Skin epidermis (tissue), 12 donors: ENCODE data around the gene NCEH1.
A peak's percentile ranks its signal among the peaks of the same experiment; 100 is the strongest.

Experiments
- H3K27ac ChIP-seq, 21 experiments: fragments of 200-600 bp; sonication (generic) in 11 of 21; one replicate each; pipeline ENCODE4 v1.5.0; 2020; ENCODE audit warnings: mild to moderate bottlenecking in 3 of 21, inconsistent platforms in 2 of 21, moderate library complexity in 2 of 21
- H3K4me3 ChIP-seq, 7 experiments: fragments of 200-600 bp; sonication (generic) in 2 of 7; one replicate each; pipeline ENCODE4 v1.5.0; 2020; ENCODE audit warnings: inconsistent platforms in 2 of 7, mild to moderate bottlenecking in 2 of 7, moderate library complexity in 1 of 7

Gene NCEH1

GRCh38 chr3:172653004-172653572 lies 57.8 kb downstream of the NCEH1 start:
- peak overlapping the region in 1 of 21 experiments; percentile 43 for H3K27ac ChIP-seq
- no peak overlapping the region for H3K4me3 ChIP-seq

- no peak overlapping the region for H3K4me3 ChIP-seq
- H3K27ac ChIP-seq = peak overlapping the region in 1 of 21 experiments; percentile 49
Observed at GRCh38 chr3:172651936-172652625, 58.8 kb downstream of the NCEH1 start.

- H3K4me3 ChIP-seq = no peak overlapping the region
- H3K27ac ChIP-seq = peak overlapping the region in 1 of 21 experiments; percentile 50
Observed at GRCh38 chr3:172649987-172650386, 60.9 kb downstream of the NCEH1 start.

GRCh38 chr3:172648747-172649146 lies 62.1 kb downstream of the NCEH1 start:
- H3K27ac ChIP-seq = peak overlapping the region in 2 of 21 experiments; percentile 1 to 50
- H3K4me3 ChIP-seq = no peak overlapping the region

- peak overlapping the region in 1 of 21 experiments; percentile 50 for H3K27ac ChIP-seq
- H3K4me3 ChIP-seq = no peak overlapping the region
Observed at GRCh38 chr3:172647823-172648222, 63.0 kb downstream of the NCEH1 start.

- peak overlapping the region in 1 of 21 experiments; percentile 4 for H3K27ac ChIP-seq
Observed at GRCh38 chr3:172647080-172647479, 63.8 kb downstream of the NCEH1 start.

GRCh38 chr3:172646439-172647015 lies 64.3 kb downstream of the NCEH1 start:
- H3K4me3 ChIP-seq = no peak overlapping the region
- no peak overlapping the region for H3K27ac ChIP-seq

More at GRCh38 chr3:172647080-172647479, 63.8 kb downstream of the NCEH1 start:
- H3K4me3 ChIP-seq = no peak overlapping the region

- Histone ChIP-seq H3K4me3 (no peak overlapping the region), H3K27ac (peak overlapping the region in 1 of 21 experiments; percentile 38)
Observed at GRCh38 chr3:172644258-172644657, 66.6 kb downstream of the NCEH1 start.

GRCh38 chr3:172643506-172644179 lies 67.2 kb downstream of the NCEH1 start:
- H3K27ac ChIP-seq = peak overlapping the region in 1 of 21 experiments; percentile 38
- H3K4me3 ChIP-seq = no peak overlapping the region

- Histone ChIP-seq H3K4me3 (no peak overlapping the region), H3K27ac (no peak overlapping the region)
Observed at GRCh38 chr3:172641291-172641690, 69.6 kb downstream of the NCEH1 start.

GRCh38 chr3:172640751-172641150 lies 70.1 kb downstream of the NCEH1 start:
- Histone ChIP-seq H3K4me3 (no peak overlapping the region), H3K27ac (no peak overlapping the region)

- H3K27ac ChIP-seq = peak overlapping the region in 2 of 21 experiments; percentile 24 to 72
- H3K4me3 ChIP-seq = no peak overlapping the region
Observed at GRCh38 chr3:172635588-172635987, 75.3 kb downstream of the NCEH1 start.

- peak overlapping the region in 1 of 21 experiments; percentile 72 for H3K27ac ChIP-seq
Observed at GRCh38 chr3:172634948-172635347, 75.9 kb downstream of the NCEH1 start.

GRCh38 chr3:172630316-172630715 lies 80.6 kb downstream of the NCEH1 start:
- H3K27ac ChIP-seq = peak overlapping the region in 5 of 21 experiments; percentile 5 to 60 (median 24)
- no peak overlapping the region for H3K4me3 ChIP-seq

More at GRCh38 chr3:172634948-172635347, 75.9 kb downstream of the NCEH1 start:
- H3K4me3 ChIP-seq = no peak overlapping the region

- H3K27ac ChIP-seq = peak overlapping the region in 8 of 21 experiments; percentile 5 to 67 (median 47)
- no peak overlapping the region for H3K4me3 ChIP-seq
Observed at GRCh38 chr3:172629470-172629869, 81.4 kb downstream of the NCEH1 start.

GRCh38 chr3:172627057-172627809 lies 83.6 kb downstream of the NCEH1 start:
- peak overlapping the region in 15 of 21 experiments; percentile 23 to 77 (median 52) for H3K27ac ChIP-seq
- no peak overlapping the region for H3K4me3 ChIP-seq

GRCh38 chr3:172626021-172626640 lies 84.7 kb downstream of the NCEH1 start:
- Histone ChIP-seq H3K27ac (peak overlapping the region in 4 of 21 experiments; percentile 20 to 71 (median 54)), H3K4me3 (no peak overlapping the region)

GRCh38 chr3:172625404-172625803 lies 85.5 kb downstream of the NCEH1 start:
- H3K27ac ChIP-seq = peak overlapping the region in 2 of 21 experiments; percentile 20 to 54
- no peak overlapping the region for H3K4me3 ChIP-seq

- no peak overlapping the region for H3K4me3 ChIP-seq
- peak overlapping the region in 1 of 21 experiments; percentile 54 for H3K27ac ChIP-seq
Observed at GRCh38 chr3:172624999-172625398, 85.9 kb downstream of the NCEH1 start.
